Endothelial cell of umbilical vein (primary cell): ENCODE results near the gene CAPZA2. TPM values are rescaled to one million over a fixed set of nuclear protein-coding genes. Genes with fewer than 3 reads are reported as not detected.

Experiments used
- Bru-seq: library from RNA; stranded (reverse); fragments of 400-500 nt; gene quantifications from one replicate; lab custom pipeline; 2021; lab: Mats Ljungman, UMichigan
- BruChase-seq, 2 experiments: library from RNA; stranded (reverse); fragments of 400-500 nt; gene quantifications; one replicate each; lab custom pipeline; 2021; lab: Mats Ljungman, UMichigan
- BruUV-seq: library from RNA; stranded (reverse); fragments of 400-500 nt; replicated peaks from 2 replicates; lab custom pipeline; 2021; lab: Mats Ljungman, UMichigan
- CTCF ChIA-PET: fragments of 300-600, 350-600 bp; sonication (Branson Sonifier 250); formaldehyde crosslinking; loops from one replicate; lab custom pipeline; 2021; ENCODE audit warnings: antibody characterized with exemption, inconsistent platforms; lab: Charles Lee
- POLR2A ChIA-PET: fragments of 300-600, 350-600 bp; sonication (Branson Sonifier 250); formaldehyde crosslinking; loops from one replicate; lab custom pipeline; 2021; ENCODE audit warnings: antibody characterized with exemption, inconsistent platforms; lab: Charles Lee
- DNase-seq: peaks from one replicate; pipeline ENCODE4 v3.0.0-alpha.2; 2011; ENCODE audit warnings: low read depth, low spot score
- FAIRE-seq: peaks from 2 replicates; lab custom pipeline; 2011; peaks lifted over from hg19 to GRCh38; lab: Jason Lieb, UNC
- H2AFZ ChIP-seq: 2 replicates; pipeline ENCODE4 v1.6.0; 2012; ENCODE audit warnings: low read depth, low read length, control low read depth, inconsistent platforms
- H3K27ac ChIP-seq: 2 replicates; pipeline ENCODE4 v1.5.1; 2011; ENCODE audit warnings: low read depth, mild to moderate bottlenecking, control low read depth, low read length, moderate library complexity; ENCODE audit not compliant: insufficient read depth
- H3K27me3 ChIP-seq, 2 experiments: 2 replicates each; pipeline versions ENCODE4 v1.6.0 to v1.6.1; 2011; ENCODE audit warnings: low read length in 2 of 2, mixed read lengths in 1 of 2; ENCODE audit not compliant: control insufficient read depth in 2 of 2, insufficient read depth in 2 of 2
- H3K36me3 ChIP-seq, 2 experiments: 2 replicates in 1 of 2; 3 replicates in 1 of 2; pipeline ENCODE4 v1.5.1; 2011; ENCODE audit warnings: low read length in 2 of 2, mild to moderate bottlenecking in 1 of 2, moderate library complexity in 1 of 2; ENCODE audit not compliant: control insufficient read depth in 2 of 2, insufficient read depth in 2 of 2; ENCODE audit errors: extremely low read depth in 1 of 2
- H3K4me1 ChIP-seq: 3 replicates; pipeline ENCODE4 v1.5.1; 2011; ENCODE audit warnings: mild to moderate bottlenecking, low read length; ENCODE audit not compliant: control insufficient read depth, insufficient read depth; ENCODE audit errors: extremely low read depth
- H3K4me2 ChIP-seq: 2 replicates; pipeline ENCODE4 v1.6.1; 2011; ENCODE audit warnings: low read length, control low read depth, mixed read lengths; ENCODE audit not compliant: insufficient read depth
- H3K4me3 ChIP-seq, 3 experiments: fragments of 200-600 bp in 1 of 3; sonication (generic), shearing (Covaris generic) in 1 of 3; replicated peaks in 1 of 3; 2 replicates each; pipeline ENCODE4 v1.5.1; 2011 to 2016; ENCODE audit warnings: control low read depth in 3 of 3, low read length in 3 of 3, mild to moderate bottlenecking in 2 of 3, inconsistent platforms in 1 of 3, low read depth in 1 of 3, moderate library complexity in 1 of 3; ENCODE audit not compliant: insufficient read depth in 1 of 3
- H3K79me2 ChIP-seq: 2 replicates; pipeline ENCODE4 v1.6.0; 2012; ENCODE audit warnings: low read length, inconsistent platforms; ENCODE audit not compliant: control insufficient read depth, insufficient read depth
- H3K9ac ChIP-seq: replicated peaks from 2 replicates; pipeline ENCODE3; 2011; ENCODE audit warnings: low read length, control low read depth; ENCODE audit not compliant: insufficient read depth; ENCODE audit errors: extremely low read depth
- H3K9me1 ChIP-seq: replicated peaks from 3 replicates; pipeline ENCODE4 v1.6.0; 2011; ENCODE audit warnings: mild to moderate bottlenecking, low read length; ENCODE audit not compliant: control insufficient read depth, insufficient read depth; ENCODE audit errors: extremely low read depth
- H3K9me3 ChIP-seq: replicated peaks from 2 replicates; pipeline ENCODE4 v1.5.1; 2012; ENCODE audit warnings: low read length, inconsistent platforms; ENCODE audit not compliant: control insufficient read depth, insufficient read depth
- H4K20me1 ChIP-seq: replicated peaks from 2 replicates; pipeline ENCODE3; 2011; ENCODE audit warnings: mild to moderate bottlenecking, low read length; ENCODE audit not compliant: control insufficient read depth, insufficient read depth; ENCODE audit errors: extremely low read depth
- EZH2 ChIP-seq: IDR thresholded peaks from 2 replicates; pipeline ENCODE4 v1.6.1; 2012; ENCODE audit warnings: borderline replicate concordance, low read depth, mild to moderate bottlenecking, moderate library complexity, low read length, inconsistent platforms; ENCODE audit not compliant: severe bottlenecking
- FOS ChIP-seq: IDR thresholded peaks from 2 replicates; pipeline ENCODE4 v1.6.1; 2011; ENCODE audit warnings: mild to moderate bottlenecking, low read length, moderate library complexity, borderline replicate concordance; ENCODE audit not compliant: insufficient read depth
- GATA2 ChIP-seq: IDR thresholded peaks from 2 replicates; pipeline ENCODE4 v1.7.0; 2011; ENCODE audit warnings: low read depth, mild to moderate bottlenecking, moderate library complexity, mixed read lengths, low read length; ENCODE audit not compliant: insufficient read length, insufficient read depth
- MYC ChIP-seq: IDR thresholded peaks from one replicate; pipeline ENCODE4 v1.6.1; 2011; ENCODE audit warnings: mild to moderate bottlenecking, low read depth, low read length
- POLR2A ChIP-seq: IDR thresholded peaks from 2 replicates; pipeline ENCODE4 v1.6.1; 2012; ENCODE audit warnings: low read depth, mild to moderate bottlenecking, control low read depth, low read length
- POLR2AphosphoS5 ChIP-seq: IDR thresholded peaks from 2 replicates; pipeline ENCODE4 v1.6.1; 2012; ENCODE audit warnings: low read depth, mild to moderate bottlenecking, control low read depth, low read length, moderate library complexity; ENCODE audit not compliant: insufficient read depth
- dilution Hi-C: fragments of 300-500 bp; cut with MboI; formaldehyde crosslinking; loops from one replicate; pipeline ENCODE4 v1.15.0; 2019; ENCODE audit warnings: low sequenced_read_pairs; ENCODE audit not compliant: extremely low pct_ligation_motif_present
- intact Hi-C: fragments of 100-400 bp; cut with micrococcal nuclease; formaldehyde crosslinking; loops from one replicate; pipeline ENCODE4 v1.10.0; 2022
- long read RNA-seq: library from polyadenylated mRNA; stranded (forward); transcript quantifications from one replicate; pipeline ENCODE4 v2.0.0, GENCODE V29; 2021
- polyA minus RNA-seq, 3 experiments: library from RNA; depleted of rRNA, polyadenylated mRNA; stranded (reverse); fragments of >200 nt; gene quantifications; 1 replicate in 1 of 3; 2 replicates in 2 of 3; pipeline ENCODE4 v1.2.3, GENCODE V29; 2011
- polyA plus RNA-seq, 4 experiments: library from polyadenylated mRNA; depleted of rRNA in 3 of 4; stranded (reverse) in 3 of 4; unstranded in 1 of 4; fragments of >200 nt; gene quantifications; 2 replicates each; pipeline versions ENCODE4 v1.2.1 to v1.2.3, GENCODE V29; 2011 to 2012; ENCODE audit warnings: missing spikeins in 1 of 4
- total RNA-seq: library from RNA; stranded (reverse); gene quantifications from 2 replicates; pipeline ENCODE4 v1.2.3, GENCODE V29; 2021
- TF ChIP-seq, protein P1 (sequence below), 2 donors: IDR thresholded peaks; 1 replicate in 1 of 2; 2 replicates in 1 of 2; pipeline ENCODE4 v1.5.1; 2011; ENCODE audit warnings: low read length in 2 of 2, mild to moderate bottlenecking in 2 of 2, moderate library complexity in 2 of 2, control low read depth in 1 of 2, inconsistent platforms in 1 of 2, low read depth in 1 of 2; ENCODE audit not compliant: insufficient read depth in 1 of 2; ENCODE audit errors: extremely low read depth in 1 of 2
- TF ChIP-seq, protein P2 (sequence below): IDR thresholded peaks from 2 replicates; pipeline ENCODE4 v1.6.1; 2011; ENCODE audit not compliant: insufficient read depth, insufficient read length

The CAPZA2 gene
- total RNA-seq, result 343 and 347 TPM in 2 replicates
- 35.4 and 48.1 TPM in 2 replicates for polyA plus RNA-seq
- polyA plus RNA-seq (2011; cell fraction: cytosol; rRNA removed), result 102 and 116 TPM in 2 replicates
- polyA plus RNA-seq (2011; cell fraction: nucleus; rRNA removed), result 83.3 and 105 TPM in 2 replicates
- 180 and 216 TPM in 2 replicates for polyA plus RNA-seq (2012)
- polyA minus RNA-seq, result 93.1 and 99.7 TPM in 2 replicates
- 29.8 TPM for polyA minus RNA-seq (2011; cell fraction: cytosol; rRNA and poly(A)+ RNA removed)
- polyA minus RNA-seq (2011; cell fraction: nucleus; rRNA and poly(A)+ RNA removed), result 176 and 237 TPM in 2 replicates
- Bru-seq, nascent RNA, result percentile 98 among the genes with signal in this experiment
- percentile 94 among the genes with signal in this experiment for BruChase-seq, experiment 1, labeled RNA remaining after a 6-hour chase
- BruChase-seq, experiment 2, labeled RNA remaining after a 2-hour chase, result percentile 88 among the genes with signal in this experiment
- long read RNA-seq, full-length matches to known transcripts, result 1,293 of 1,357 reads
- long read RNA-seq, partial matches to known transcripts, result 12 of 1,357 reads
- long read RNA-seq, other reads (novel, unspliced or antisense), result 52 of 1,357 reads

DNA sequence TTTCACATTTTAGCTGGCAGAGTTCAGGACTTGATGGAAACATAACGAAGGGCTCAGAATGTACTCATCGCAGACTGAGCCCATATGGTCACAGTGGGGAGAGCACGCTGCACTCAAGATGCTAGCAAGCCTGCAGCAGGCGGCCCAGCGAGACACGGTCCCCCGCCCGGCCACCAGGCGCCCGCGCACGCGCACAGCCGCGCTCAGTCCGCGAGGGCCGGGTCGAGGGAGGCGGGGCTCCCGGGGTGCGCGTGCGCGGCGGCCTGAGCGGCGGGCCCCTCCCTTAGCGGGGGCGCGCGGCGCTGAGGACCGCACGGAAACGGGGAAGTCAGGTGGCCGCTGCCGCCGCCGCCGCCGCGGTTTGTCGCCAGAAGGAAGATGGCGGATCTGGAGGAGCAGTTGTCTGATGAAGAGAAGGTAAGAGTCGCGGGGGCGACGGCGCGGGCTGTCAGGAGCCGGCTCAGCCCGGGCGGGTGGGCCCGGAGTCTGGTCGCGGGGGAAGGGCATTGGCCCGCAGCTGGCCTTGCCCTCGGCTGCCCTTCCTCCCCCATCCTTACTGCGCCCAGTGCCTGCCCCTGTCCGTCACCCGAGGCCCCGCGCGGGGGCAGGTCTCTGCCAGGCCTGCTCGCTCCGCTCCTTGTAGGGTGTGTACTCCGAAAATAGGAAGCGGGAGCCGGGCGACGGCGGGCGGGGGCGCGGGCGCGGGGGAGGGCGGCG lies at the start of gene CAPZA2:
Gene CAPZA2 (plus strand): TSS at position 354 of the 717 bp plus-strand sequence. CDS start 25 bp downstream, at position 379.
- peak within 1 kb of the TSS; percentile 55 to 95 (median 92) for H3K4me3 ChIP-seq
- no peaks in the 10 kb centered on the region for H3K9me3 ChIP-seq
- DNase-seq (peak; percentile 93), FAIRE-seq (no peak)
- H3K36me3 ChIP-seq, result no peaks in the 10 kb centered on the region
- peak within 1 kb of the TSS; percentile 65 for H3K27ac ChIP-seq
- H3K27me3 ChIP-seq, result no peaks in the 10 kb centered on the region
- TF ChIP-seq POLR2A (peak; percentile 80), MYC (no peak), FOS (no peak), GATA2 (no peak), POLR2AphosphoS5 (peak; percentile 92), EZH2 (no peak)
- TF ChIP-seq, protein P1, sequence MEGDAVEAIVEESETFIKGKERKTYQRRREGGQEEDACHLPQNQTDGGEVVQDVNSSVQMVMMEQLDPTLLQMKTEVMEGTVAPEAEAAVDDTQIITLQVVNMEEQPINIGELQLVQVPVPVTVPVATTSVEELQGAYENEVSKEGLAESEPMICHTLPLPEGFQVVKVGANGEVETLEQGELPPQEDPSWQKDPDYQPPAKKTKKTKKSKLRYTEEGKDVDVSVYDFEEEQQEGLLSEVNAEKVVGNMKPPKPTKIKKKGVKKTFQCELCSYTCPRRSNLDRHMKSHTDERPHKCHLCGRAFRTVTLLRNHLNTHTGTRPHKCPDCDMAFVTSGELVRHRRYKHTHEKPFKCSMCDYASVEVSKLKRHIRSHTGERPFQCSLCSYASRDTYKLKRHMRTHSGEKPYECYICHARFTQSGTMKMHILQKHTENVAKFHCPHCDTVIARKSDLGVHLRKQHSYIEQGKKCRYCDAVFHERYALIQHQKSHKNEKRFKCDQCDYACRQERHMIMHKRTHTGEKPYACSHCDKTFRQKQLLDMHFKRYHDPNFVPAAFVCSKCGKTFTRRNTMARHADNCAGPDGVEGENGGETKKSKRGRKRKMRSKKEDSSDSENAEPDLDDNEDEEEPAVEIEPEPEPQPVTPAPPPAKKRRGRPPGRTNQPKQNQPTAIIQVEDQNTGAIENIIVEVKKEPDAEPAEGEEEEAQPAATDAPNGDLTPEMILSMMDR (IDR thresholded peaks at IDR 0.05; ENCODE audit: extremely low read depth in 1 of 2, insufficient read depth in 1 of 2, low read depth in 1 of 2, low read length in 2 of 2), result peak in 1 of 2 donors; percentile 34
- TF ChIP-seq, protein P2, sequence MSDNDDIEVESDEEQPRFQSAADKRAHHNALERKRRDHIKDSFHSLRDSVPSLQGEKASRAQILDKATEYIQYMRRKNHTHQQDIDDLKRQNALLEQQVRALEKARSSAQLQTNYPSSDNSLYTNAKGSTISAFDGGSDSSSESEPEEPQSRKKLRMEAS, result peak; percentile 20
- H3K9ac ChIP-seq, result peak within 1 kb of the TSS; percentile 90
- peaks cover 19% of the 10 kb centered on the region for H3K4me1 ChIP-seq
- peak within 1 kb of the TSS; percentile 88 for H3K4me2 ChIP-seq
- peak within 1 kb of the TSS; percentile 39 for H2AFZ ChIP-seq
- ChIA-PET CTCF (interaction anchor here (1.0 to 1.8 kb wide), 3 partner anchors 11 to 35 kb away, joined by 4 read pairs; no protein-coding TSS in a partner anchor), POLR2A (no interaction called here)
- peaks cover 49% of the 10 kb centered on the region for H3K79me2 ChIP-seq
- H4K20me1 ChIP-seq, result no peaks in the 10 kb centered on the region
- dilution Hi-C loops (no loop called here), intact Hi-C loops (loop anchor here (1.0 to 2.0 kb wide), 5 partner anchors 9 to 270 kb away; partner anchors contain the start of gene MET)
- no peaks in the 10 kb centered on the region for H3K9me1 ChIP-seq
- BruUV-seq, result no TSS peak
